PC-3 (cell line): ENCODE measurements around the gene NFIX. TPM values are rescaled to one million over a fixed set of nuclear protein-coding genes. Genes with fewer than 3 reads are reported as not detected.

Experiments
- ATAC-seq: fragments of 200-7000 bp; cut with Tn5 transposase; 2 replicates; pipeline ENCODE4 v1.9.1; 2020; ENCODE audit warnings: mild to moderate bottlenecking, moderate library complexity
- BruUV-seq: library from RNA; stranded (reverse); fragments of 400-500 nt; replicated peaks from 2 replicates; lab custom pipeline; 2021; lab: Mats Ljungman, UMichigan
- CTCF ChIA-PET: fragments of 300-600 bp; sonication (Branson Sonifier 250); formaldehyde crosslinking; loops from one replicate; lab custom pipeline; 2022; ENCODE audit warnings: antibody characterized with exemption; lab: Charles Lee
- POLR2A ChIA-PET: fragments of 300-600 bp; sonication (Branson Sonifier 250); formaldehyde crosslinking; loops from one replicate; lab custom pipeline; 2022; ENCODE audit warnings: antibody characterized with exemption; ENCODE audit not compliant: unreplicated experiment; lab: Charles Lee
- DNase-seq: peaks from one replicate; pipeline ENCODE4 v3.0.0-alpha.2; 2015
- H2AFZ ChIP-seq: fragments of 300-600 bp; sonication (generic); 2 replicates; pipeline ENCODE4 v1.6.0; 2016; ENCODE audit warnings: antibody characterized with exemption, low read length
- H3F3A ChIP-seq: fragments of 300-600 bp; sonication (generic); one replicate; pipeline ENCODE4 v1.6.0; 2017; ENCODE audit warnings: antibody characterized with exemption, low read length, control low read depth, mild to moderate bottlenecking; ENCODE audit not compliant: unreplicated experiment
- H3K27ac ChIP-seq: fragments of 300-600 bp; sonication (generic); 2 replicates; pipeline ENCODE4 v1.5.1; 2016; ENCODE audit warnings: mild to moderate bottlenecking, low read length
- H3K27me3 ChIP-seq: fragments of 300-600 bp; sonication (generic); 2 replicates; pipeline ENCODE4 v1.6.1; 2016; ENCODE audit warnings: low read length, mixed read lengths
- H3K36me3 ChIP-seq: fragments of 300-600 bp; sonication (generic); 2 replicates; pipeline ENCODE4 v1.6.1; 2016; ENCODE audit warnings: low read depth, mixed run types, low read length, mixed read lengths
- H3K4me1 ChIP-seq: fragments of 300-600 bp; sonication (generic); 2 replicates; pipeline ENCODE4 v1.5.1; 2016; ENCODE audit warnings: low read length; ENCODE audit not compliant: insufficient read depth
- H3K4me2 ChIP-seq: fragments of 300-600 bp; sonication (generic); 2 replicates; pipeline ENCODE4 v1.6.0; 2016; ENCODE audit warnings: low read length
- H3K4me3 ChIP-seq: fragments of 300-600 bp; sonication (generic); 2 replicates; pipeline ENCODE4 v1.5.1; 2016; ENCODE audit warnings: mild to moderate bottlenecking, low read length, mixed read lengths
- H3K79me2 ChIP-seq: fragments of 300-600 bp; sonication (generic); 2 replicates; pipeline ENCODE4 v1.6.1; 2017; ENCODE audit warnings: low read length, mixed read lengths
- H3K9ac ChIP-seq: fragments of 300-600 bp; sonication (generic); 2 replicates; pipeline ENCODE4 v1.6.0; 2016; ENCODE audit warnings: mild to moderate bottlenecking, low read length
- H3K9me2 ChIP-seq: fragments of 300-600 bp; sonication (generic); replicated peaks from 2 replicates; pipeline ENCODE4 v1.6.1; 2016; ENCODE audit warnings: mixed run types, low read length, mixed read lengths
- H3K9me3 ChIP-seq: fragments of 300-600 bp; sonication (generic); 2 replicates; pipeline ENCODE4 v1.6.1; 2016; ENCODE audit warnings: low read length, mixed read lengths
- H4K20me1 ChIP-seq: fragments of 300-600 bp; sonication (generic); 2 replicates; pipeline ENCODE4 v1.6.1; 2016; ENCODE audit warnings: low read length, mixed read lengths
- CTCF ChIP-seq: fragments of 300-600 bp; sonication (generic); conservative IDR thresholded peaks from 2 replicates; pipeline ENCODE4 v1.5.1; 2017; ENCODE audit warnings: antibody characterized with exemption, low read depth, mild to moderate bottlenecking, low read length
- EZH2 ChIP-seq: fragments of 300-600 bp; sonication (generic); IDR thresholded peaks from one replicate; pipeline ENCODE4 v1.6.1; 2017; ENCODE audit warnings: antibody characterized with exemption, mild to moderate bottlenecking, low read length; ENCODE audit not compliant: unreplicated experiment
- EZH2phosphoT487 ChIP-seq: fragments of 300-600 bp; sonication (generic); IDR thresholded peaks from 2 replicates; pipeline ENCODE4 v1.6.1; 2018; ENCODE audit warnings: mild to moderate bottlenecking, antibody characterized with exemption, low read length, borderline replicate concordance
- intact Hi-C: fragments of 100-400 bp; cut with micrococcal nuclease; formaldehyde crosslinking; loops from 2 replicates; pipeline ENCODE4 v1.9.0; 2023
- total RNA-seq: library from RNA; depleted of rRNA; stranded (reverse); fragments of >200 nt; gene quantifications from 2 replicates; pipeline ENCODE4 v1.2.3, GENCODE V29; 2014

NFIX gene
- total RNA-seq, 1 experiment from 2014 or later, result 43.3 TPM

GRCh38 chr19:13087795-13088537 is 92.7 kb downstream of the NFIX start:
- peaks cover 9% of the 10 kb centered on the region; the same call in 1 of the 2 replicates for H3K36me3 ChIP-seq
- H3K4me3 ChIP-seq, result no peak overlapping the region
- no peaks in the 10 kb centered on the region for H3K27me3 ChIP-seq
- CTCF ChIA-PET, result no interaction called here
- no peak overlapping the region for H3K9ac ChIP-seq
- H3K9me3 ChIP-seq, result no peaks in the 10 kb centered on the region
- H3K4me2 ChIP-seq, result no peak overlapping the region
- no peaks in the 10 kb centered on the region for H3K4me1 ChIP-seq
- no TSS peak for BruUV-seq
- H2AFZ ChIP-seq, result no peak overlapping the region
- no peak for ATAC-seq
- intact Hi-C loops, result no loop called here
- POLR2A ChIA-PET, result no interaction called here
- no peak for DNase-seq
- no peak overlapping the region for H3K27ac ChIP-seq
- H3F3A ChIP-seq, result no peaks in the 10 kb centered on the region
- TF ChIP-seq CTCF (no peak), EZH2 (no peak), EZH2phosphoT487 (no peak)
- H3K79me2 ChIP-seq, result no peaks in the 10 kb centered on the region
- no peaks in the 10 kb centered on the region for H3K9me2 ChIP-seq
- H4K20me1 ChIP-seq, result no peaks in the 10 kb centered on the region

- Histone ChIP-seq H3K9me3 (no peaks in the 10 kb centered on the region), H3K36me3 (peaks cover 3% of the 10 kb centered on the region; the same call in 1 of the 2 replicates), H3K4me3 (no peak overlapping the region), H3K27me3 (no peaks in the 10 kb centered on the region), H3K27ac (no peak overlapping the region), H3F3A (no peaks in the 10 kb centered on the region), H3K4me1 (peaks cover 5% of the 10 kb centered on the region; the same call in 1 of the 2 replicates), H2AFZ (no peak overlapping the region), H3K4me2 (no peak overlapping the region), H3K79me2 (no peaks in the 10 kb centered on the region), H4K20me1 (no peaks in the 10 kb centered on the region), H3K9ac (no peak overlapping the region), H3K9me2 (no peaks in the 10 kb centered on the region)
- POLR2A ChIA-PET, result no interaction called here
- intact Hi-C loops, result no loop called here
- BruUV-seq, result no TSS peak
- TF ChIP-seq EZH2phosphoT487 (no peak), CTCF (peak; percentile 54), EZH2 (no peak)
- ATAC-seq (peak; percentile 28), DNase-seq (peak; percentile 43)
- CTCF ChIA-PET, result no interaction called here
Measured at GRCh38 chr19:13089139-13089856, 94.0 kb downstream of the NFIX start.
